Amniotic epithelial cell (primary cell): ENCODE measurements around the gene CFL1.
"Not testable (repeated sequence)": the region's sequence is repeated elsewhere in the genome, so short reads cannot be mapped to it uniquely, and the experiment has no call there.

Experiments
- DNase-seq: peaks from one replicate; pipeline ENCODE4 v3.0.0-alpha.2; 2010; ENCODE audit warnings: low read depth

Gene CFL1

GRCh38 chr11:65832231-65832630 is 25.7 kb downstream of the CFL1 start:
- DNase-seq, result not testable (repeated sequence)

DNA sequence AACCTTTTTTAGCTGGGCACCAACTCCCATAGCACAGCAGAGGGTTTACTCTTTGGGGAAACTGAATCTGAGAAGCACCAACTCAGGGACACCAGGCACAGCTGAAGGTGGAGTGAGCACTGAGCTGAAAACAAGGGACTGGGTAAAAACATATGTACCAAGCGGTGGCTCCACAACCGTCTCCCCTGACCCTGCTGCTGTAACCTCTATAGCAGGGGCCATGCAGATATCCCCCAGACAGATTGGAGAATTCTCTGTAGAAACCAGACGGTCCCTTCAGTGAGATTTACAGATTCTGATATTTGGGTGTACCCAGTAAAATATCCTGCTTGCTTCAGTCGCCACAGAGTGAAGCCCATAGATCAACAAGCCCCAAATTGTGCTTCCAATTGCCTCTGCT is 28.5 kb downstream of the CFL1 start:
- DNase-seq, result no peak

DNA sequence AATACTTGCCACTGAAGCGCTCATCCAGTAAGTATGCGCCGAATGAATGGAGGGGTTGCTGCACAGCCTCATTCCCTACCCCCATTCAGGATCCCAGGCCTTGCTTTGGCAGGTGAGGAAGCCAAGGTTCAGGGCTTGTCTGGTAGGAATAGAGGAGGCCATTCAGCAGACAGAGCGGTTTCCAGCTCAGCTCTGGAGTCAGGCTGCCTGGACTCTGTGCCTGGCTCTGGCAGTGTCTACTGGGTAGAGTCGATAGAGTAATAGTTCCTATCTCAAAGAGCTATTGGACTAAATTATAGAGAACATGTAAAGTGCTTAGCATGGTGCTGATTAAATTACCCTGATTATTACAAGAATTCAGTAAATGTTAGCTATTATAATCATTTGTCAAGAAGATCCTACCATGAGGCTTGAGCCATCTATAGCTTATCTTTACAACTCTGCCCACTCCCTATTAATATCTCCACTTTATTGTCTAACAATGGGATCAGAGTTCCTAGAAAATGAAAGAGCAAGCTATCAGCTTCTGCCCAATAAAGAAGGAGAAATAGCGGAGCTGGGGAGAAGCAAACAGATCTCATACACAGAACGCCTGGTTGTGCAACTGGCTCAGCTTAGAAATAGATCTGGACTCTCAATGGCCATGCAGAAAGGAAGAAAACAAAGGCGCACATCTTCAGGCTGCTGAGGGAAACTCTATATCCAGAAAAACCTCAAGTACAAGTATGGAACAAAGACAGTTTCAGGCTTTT is 30.8 kb downstream of the CFL1 start:
- peak; percentile 55 for DNase-seq

DNA sequence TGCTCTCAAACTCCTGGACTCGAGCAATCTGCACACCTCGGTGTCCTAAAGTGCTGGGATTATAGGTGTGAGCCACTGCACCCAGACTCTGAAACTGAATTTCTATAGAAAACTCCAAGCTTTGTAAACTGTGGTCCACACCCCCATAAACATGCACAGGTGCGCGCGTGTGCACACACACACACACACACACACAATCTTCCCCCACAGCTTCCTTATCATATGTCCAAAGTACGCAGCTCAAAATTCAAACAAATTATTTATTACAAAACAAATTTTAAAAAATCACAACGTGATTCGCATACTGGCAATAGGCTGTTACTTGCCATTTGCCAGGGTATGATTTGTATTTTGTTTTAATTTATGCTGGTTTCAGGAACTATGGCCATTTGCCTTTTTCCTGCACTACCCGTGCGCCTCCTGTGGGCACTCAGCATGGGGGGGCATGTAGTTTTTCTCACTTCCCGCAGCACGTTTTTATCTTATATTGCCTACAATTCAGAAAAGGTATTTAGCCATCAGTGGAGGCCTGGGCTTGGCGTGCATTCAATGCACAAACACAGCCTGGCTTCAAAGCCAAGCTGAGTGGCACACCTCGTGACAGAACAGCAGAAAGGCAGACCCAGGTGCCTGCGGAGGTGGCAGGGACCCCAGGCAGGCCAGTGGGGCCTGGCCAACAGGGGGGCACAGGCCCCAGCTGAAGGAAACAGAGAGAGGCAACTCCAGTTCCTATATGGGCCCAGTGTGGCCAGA is 35.0 kb downstream of the CFL1 start:
- DNase-seq, result no peak

DNA sequence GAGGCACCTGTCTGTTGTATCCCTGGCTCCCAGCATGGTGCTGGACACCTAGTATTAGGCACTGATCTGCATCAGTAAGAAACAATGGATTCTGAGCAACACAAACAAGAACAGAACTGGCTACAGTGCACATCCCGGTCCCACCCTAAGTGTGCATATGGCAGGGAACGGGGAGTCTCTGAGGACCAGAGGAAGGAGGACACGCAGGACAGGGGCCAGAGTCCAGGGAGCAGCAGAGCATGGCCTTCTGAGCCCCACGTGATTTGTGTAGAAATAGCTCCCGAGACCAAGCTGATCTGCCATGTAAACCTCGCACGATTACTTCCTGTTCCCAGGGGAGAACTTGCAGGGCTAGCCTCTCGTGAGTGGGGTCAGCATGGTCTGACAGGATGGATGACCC is 36.9 kb downstream of the CFL1 start:
- DNase-seq, result no peak

- peak; percentile 74 for DNase-seq
Observed at GRCh38 chr11:65817835-65818680, 39.9 kb downstream of the CFL1 start.

DNA sequence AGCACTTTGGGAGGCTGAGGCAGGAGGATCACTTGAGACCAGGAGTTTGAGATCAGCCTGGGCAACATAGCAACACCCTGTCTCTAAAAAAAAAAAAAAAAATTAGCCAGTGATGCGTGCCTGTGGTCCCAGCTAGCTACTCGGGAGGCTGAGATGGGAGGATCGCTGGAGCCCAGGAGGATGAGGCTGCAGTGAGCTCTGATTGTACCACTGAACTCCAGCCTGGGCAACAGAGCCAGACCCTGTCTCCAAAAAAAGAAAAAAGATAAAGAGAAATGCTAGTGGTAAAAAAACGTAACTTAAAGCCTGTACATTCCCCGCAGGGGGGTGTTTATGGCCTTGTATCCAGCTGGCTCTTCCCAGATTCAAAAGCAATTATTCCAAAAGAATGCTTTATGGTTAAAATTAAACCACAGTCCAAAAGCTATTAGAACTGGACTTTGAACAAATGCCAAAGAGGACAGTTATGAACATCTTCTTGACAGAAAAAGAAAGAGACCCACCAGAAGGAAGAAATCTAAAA is 40.6 kb downstream of the CFL1 start:
- peak; percentile 7 for DNase-seq

GRCh38 chr11:65816696-65817095 is 41.3 kb downstream of the CFL1 start:
- no peak for DNase-seq

DNA sequence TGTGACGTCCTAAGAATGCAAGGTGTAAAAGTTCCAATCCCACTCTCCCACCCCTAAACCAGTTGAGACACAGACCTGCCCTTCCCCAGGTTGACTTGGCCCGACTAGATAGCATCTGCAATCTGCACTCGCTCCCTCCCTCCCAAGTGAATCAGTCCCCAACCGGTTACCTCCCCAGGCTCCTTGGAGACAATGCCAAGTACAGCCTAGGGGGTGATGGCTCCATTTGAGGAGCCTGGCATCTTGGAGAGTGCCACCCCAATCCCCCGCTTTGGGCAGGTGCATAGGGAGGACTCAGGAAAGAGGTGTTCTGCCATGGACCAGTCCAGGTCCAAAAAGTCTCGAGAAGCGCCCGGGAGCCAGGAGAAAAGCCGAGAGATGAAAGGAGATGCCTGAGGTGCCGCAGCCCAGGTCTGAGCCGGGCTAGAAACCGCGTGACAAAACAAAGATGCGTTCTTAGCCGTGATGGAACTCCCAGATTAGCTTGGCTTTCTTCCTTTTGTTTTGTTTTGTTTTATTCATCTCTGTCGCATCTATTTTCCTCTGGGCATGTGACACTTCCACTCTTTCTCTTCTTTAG is 42.9 kb downstream of the CFL1 start:
- no peak for DNase-seq

GRCh38 chr11:65814131-65814985 is 43.6 kb downstream of the CFL1 start:
- DNase-seq, result peak; percentile 17

GRCh38 chr11:65811764-65812475 is 46.1 kb downstream of the CFL1 start:
- DNase-seq, result peak; percentile 15

GRCh38 chr11:65810046-65810868 is 47.7 kb downstream of the CFL1 start:
- DNase-seq, result peak; percentile 11

DNA sequence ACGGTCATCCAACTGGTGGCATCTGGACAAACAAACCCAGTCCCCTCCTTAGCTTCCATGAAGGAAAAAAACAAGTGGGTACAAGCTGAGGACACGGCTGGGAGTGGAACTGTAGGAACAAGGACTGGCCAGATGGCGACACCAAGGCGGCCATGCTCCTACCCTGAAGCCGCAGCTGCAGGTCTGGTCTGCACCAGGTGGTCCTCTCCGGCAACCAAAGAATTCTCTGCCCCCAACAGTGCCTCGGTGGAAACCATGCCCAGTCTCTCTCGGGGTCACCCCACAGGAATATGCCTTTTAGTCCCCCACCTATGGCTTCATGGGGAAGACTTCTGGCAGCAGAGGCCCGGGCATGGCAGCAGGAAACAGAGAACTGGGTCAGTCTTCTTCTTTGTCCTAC is 48.5 kb downstream of the CFL1 start:
- no peak for DNase-seq

DNA sequence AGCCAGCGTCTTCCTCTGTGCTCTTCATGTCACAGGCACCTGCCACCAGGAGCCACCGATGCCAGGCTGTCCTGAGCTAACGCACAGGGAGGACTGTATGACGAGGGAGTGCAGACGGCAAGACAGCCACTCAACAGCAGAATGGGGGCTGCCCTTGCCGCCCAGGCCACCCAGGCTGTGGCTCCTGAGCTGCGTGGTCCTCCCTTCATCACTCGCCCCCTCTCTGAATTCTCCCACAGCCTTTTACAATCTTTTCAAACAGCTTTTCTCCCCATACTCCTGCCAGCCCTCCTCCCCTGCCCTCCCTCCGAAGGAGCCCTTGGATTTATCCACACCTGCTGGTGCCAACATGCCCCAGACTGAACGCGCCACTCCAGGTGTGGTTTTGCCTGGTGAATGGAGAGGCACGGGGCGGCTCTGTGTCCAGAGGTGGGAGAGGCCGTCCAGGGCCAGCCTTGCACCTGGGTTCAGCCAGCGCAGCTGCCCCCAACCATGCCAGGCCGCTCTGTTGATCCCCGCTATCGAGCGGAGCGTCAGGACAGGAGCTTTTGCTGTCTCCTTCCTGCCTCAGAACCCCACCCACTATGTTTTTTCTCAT is 49.1 kb downstream of the CFL1 start:
- no peak for DNase-seq

GRCh38 chr11:65806979-65807378 is 51.0 kb downstream of the CFL1 start:
- DNase-seq, result no peak
